Left ventricle myocardium inferior (tissue), 1 donor: ENCODE measurements around the gene GNAI3. TPM values are rescaled to one million over a fixed set of nuclear protein-coding genes. Genes with fewer than 3 reads are reported as not detected.

Experiments
- DNase-seq: peaks from one replicate; pipeline ENCODE4 v3.0.0-alpha.2; 2020
- H3K27ac ChIP-seq: fragments of 200-600 bp; replicated peaks from 2 replicates; pipeline ENCODE4 v1.8.0; 2021
- H3K27me3 ChIP-seq: fragments of 200-600 bp; 2 replicates; pipeline ENCODE4 v1.8.0; 2021; ENCODE audit warnings: low read depth
- H3K36me3 ChIP-seq: fragments of 200-600 bp; 2 replicates; pipeline ENCODE4 v1.8.0; 2021
- H3K4me1 ChIP-seq: fragments of 200-600 bp; 2 replicates; pipeline ENCODE4 v1.8.0; 2021
- H3K4me3 ChIP-seq: fragments of 200-600 bp; 2 replicates; pipeline ENCODE4 v1.8.0; 2021; ENCODE audit warnings: mild to moderate bottlenecking, moderate library complexity
- H3K9me3 ChIP-seq: fragments of 200-600 bp; replicated peaks from 2 replicates; pipeline ENCODE4 v1.8.0; 2021
- intact Hi-C: fragments of 100-400 bp; cut with micrococcal nuclease; formaldehyde crosslinking; loops from one replicate; pipeline ENCODE4 v1.11.0; 2022
- total RNA-seq: library from RNA; stranded (reverse); fragmentation: NEBNext Ultra II Directional; extraction: Animal tissue kit (Norgen Biotek cat#: 25700); gene quantifications from one replicate; pipeline ENCODE4 v1.2.1, GENCODE V29; 2021
- TF ChIP-seq, protein P1 (sequence below): fragments of 200-600 bp; IDR thresholded peaks from 2 replicates; pipeline ENCODE4 v1.8.0; 2021; ENCODE audit warnings: antibody characterized with exemption, mild to moderate bottlenecking, borderline replicate concordance
- donor health status: DM: no; HTN: yes; CAD: no; lungs with severe emphysema.

Gene GNAI3
- total RNA-seq, 1 donor from 2014 or later, result 2.0 TPM

DNA sequence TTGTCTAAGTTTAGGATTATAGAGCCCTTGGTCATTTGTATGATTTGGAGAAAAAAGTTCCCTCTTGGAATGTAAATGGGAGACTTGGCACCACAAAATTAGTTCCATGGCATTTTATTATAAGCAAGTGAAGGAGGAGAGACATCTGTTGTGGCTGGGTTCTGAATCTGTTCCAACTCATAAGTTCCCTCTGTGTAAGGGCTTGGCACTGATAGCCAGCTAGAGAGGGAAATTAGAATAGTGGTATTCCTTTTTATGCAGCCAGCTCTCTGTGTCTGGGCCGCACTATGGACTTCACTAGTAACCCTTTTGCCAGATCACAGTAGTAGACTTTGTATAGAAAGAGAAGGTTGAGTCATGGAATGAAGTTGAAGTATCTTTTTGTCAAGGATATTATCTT is 31.1 kb downstream of the GNAI3 start:
- Histone ChIP-seq H3K36me3 (peaks cover 64% of the 10 kb centered on the region), H3K4me3 (no peak overlapping the region), H3K4me1 (peaks cover 18% of the 10 kb centered on the region), H3K9me3 (no peaks in the 10 kb centered on the region), H3K27me3 (no peaks in the 10 kb centered on the region), H3K27ac (no peak overlapping the region)
- intact Hi-C loops, result no loop called here
- DNase-seq, result no peak
- TF ChIP-seq, protein P1, sequence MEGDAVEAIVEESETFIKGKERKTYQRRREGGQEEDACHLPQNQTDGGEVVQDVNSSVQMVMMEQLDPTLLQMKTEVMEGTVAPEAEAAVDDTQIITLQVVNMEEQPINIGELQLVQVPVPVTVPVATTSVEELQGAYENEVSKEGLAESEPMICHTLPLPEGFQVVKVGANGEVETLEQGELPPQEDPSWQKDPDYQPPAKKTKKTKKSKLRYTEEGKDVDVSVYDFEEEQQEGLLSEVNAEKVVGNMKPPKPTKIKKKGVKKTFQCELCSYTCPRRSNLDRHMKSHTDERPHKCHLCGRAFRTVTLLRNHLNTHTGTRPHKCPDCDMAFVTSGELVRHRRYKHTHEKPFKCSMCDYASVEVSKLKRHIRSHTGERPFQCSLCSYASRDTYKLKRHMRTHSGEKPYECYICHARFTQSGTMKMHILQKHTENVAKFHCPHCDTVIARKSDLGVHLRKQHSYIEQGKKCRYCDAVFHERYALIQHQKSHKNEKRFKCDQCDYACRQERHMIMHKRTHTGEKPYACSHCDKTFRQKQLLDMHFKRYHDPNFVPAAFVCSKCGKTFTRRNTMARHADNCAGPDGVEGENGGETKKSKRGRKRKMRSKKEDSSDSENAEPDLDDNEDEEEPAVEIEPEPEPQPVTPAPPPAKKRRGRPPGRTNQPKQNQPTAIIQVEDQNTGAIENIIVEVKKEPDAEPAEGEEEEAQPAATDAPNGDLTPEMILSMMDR, result no peak

DNA sequence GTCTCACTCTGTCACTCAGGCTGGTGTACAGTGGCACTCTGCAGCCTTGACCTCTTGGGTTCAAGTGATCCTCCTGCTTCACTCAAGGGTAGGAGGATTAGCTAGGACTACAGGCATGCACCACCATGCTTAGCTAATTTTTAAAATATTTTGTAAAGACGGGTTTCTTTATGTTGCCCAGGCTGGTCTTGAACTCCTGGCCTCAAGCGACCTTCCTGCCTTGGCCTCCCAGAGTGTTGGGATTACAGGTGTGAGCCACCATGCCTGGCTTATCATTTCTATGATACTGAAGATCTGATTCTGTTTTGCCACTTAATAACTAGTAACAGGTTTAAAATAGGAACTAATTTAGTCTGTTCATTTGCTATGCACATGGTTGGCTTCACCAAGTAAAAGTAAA is 33.6 kb downstream of the GNAI3 start:
- intact Hi-C loops, result no loop called here
- no peaks in the 10 kb centered on the region for H3K9me3 ChIP-seq
- H3K4me1 ChIP-seq, result peaks cover 18% of the 10 kb centered on the region
- no peak for DNase-seq
- TF ChIP-seq, protein P1, result no peak
- H3K36me3 ChIP-seq, result peaks cover 76% of the 10 kb centered on the region
- H3K27ac ChIP-seq, result no peak overlapping the region
- no peaks in the 10 kb centered on the region for H3K27me3 ChIP-seq
- H3K4me3 ChIP-seq, result no peak overlapping the region

DNA sequence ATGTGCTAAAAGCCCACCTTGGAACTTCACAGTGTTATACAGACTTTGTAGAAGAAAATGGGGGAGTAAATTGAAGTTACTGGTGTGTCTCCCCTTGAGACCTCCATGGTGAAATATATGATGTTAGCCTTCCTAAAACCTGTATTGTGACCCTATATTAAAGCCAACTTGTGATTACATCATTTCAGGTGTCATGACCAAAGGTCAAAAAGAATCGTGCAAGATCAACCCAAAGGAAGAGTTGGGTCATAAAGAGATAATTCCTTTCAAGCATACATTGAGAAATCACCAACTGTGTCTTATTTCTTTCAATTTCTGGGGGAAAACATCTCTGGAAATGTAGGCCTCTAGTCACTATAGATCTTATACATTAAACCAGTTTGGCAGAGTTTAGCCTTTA is 36.4 kb downstream of the GNAI3 start:
- DNase-seq, result no peak
- H3K4me3 ChIP-seq, result no peak overlapping the region
- no peaks in the 10 kb centered on the region for H3K9me3 ChIP-seq
- peaks cover 2% of the 10 kb centered on the region for H3K4me1 ChIP-seq
- H3K27me3 ChIP-seq, result no peaks in the 10 kb centered on the region
- TF ChIP-seq, protein P1, result no peak
- no peak overlapping the region for H3K27ac ChIP-seq
- intact Hi-C loops, result no loop called here
- peaks cover 84% of the 10 kb centered on the region for H3K36me3 ChIP-seq

DNA sequence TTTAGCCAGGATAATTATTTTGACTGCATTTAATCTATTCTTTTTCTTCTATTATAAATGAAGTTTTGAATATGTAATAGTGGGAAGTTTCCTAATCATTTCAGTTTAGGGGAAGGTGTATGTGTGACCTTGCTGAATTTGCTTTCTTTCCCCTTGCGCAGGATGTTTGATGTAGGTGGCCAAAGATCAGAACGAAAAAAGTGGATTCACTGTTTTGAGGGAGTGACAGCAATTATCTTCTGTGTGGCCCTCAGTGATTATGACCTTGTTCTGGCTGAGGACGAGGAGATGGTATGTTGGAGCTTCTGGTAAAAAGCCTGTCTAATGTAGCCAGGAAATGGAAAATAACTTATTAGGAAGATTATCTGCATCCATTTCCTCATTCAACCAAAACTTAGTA is 37.6 kb downstream of the GNAI3 start:
- no peak for DNase-seq
- no peak overlapping the region for H3K4me3 ChIP-seq
- H3K9me3 ChIP-seq, result no peaks in the 10 kb centered on the region
- TF ChIP-seq, protein P1, result no peak
- H3K27ac ChIP-seq, result no peak overlapping the region
- H3K27me3 ChIP-seq, result no peaks in the 10 kb centered on the region
- intact Hi-C loops, result no loop called here
- H3K4me1 ChIP-seq, result no peaks in the 10 kb centered on the region
- peaks cover 85% of the 10 kb centered on the region for H3K36me3 ChIP-seq

DNA sequence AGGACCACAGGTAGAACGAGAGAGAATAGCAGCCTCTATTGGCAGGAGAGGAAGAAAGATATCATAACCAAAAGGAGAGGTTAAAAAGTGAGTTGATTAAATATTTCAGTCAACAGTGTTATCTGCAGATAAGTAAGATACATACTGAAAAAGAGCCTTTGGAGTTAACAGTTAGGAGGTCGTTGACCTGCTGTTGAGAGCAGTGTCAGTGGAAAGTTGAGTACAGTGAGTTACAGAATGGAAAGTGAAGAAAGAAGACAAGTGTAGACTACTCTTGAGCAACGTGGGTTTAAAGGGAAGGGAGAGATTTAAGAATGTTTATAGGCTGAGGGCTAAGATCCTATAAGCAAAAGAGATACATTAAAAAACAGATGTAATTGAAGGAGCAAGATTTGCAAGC is 40.8 kb downstream of the GNAI3 start:
- Histone ChIP-seq H3K27me3 (no peaks in the 10 kb centered on the region), H3K27ac (no peak overlapping the region), H3K36me3 (peaks cover 91% of the 10 kb centered on the region), H3K4me3 (no peak overlapping the region), H3K4me1 (no peaks in the 10 kb centered on the region), H3K9me3 (no peaks in the 10 kb centered on the region)
- intact Hi-C loops, result no loop called here
- TF ChIP-seq, protein P1, result no peak
- no peak for DNase-seq

DNA sequence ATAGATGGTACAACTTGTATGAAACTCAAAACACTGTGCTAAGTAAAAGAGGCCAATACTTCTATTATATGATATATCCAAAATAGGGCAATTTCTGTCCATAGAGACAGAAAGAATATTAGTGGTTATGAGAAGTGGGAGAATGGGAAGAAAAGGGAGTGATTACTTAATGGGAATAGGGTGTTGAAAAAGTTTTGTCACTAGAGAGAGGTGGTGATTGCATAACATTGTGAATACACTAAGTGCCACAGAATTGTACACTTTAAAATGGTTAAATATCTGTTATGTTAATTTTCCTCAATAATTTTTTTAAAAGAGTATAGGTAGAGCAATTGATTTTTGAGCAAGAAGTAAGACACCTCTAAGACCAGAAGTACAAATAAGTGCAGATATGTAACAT is 41.3 kb downstream of the GNAI3 start:
- Histone ChIP-seq H3K4me3 (no peak overlapping the region), H3K9me3 (no peaks in the 10 kb centered on the region)

More for the DNA sequence above, 41.3 kb downstream of the GNAI3 start:
- no peaks in the 10 kb centered on the region for H3K27me3 ChIP-seq
- no peak for DNase-seq
- TF ChIP-seq, protein P1, result no peak
- intact Hi-C loops, result no loop called here
- no peak overlapping the region for H3K27ac ChIP-seq
- peaks cover 87% of the 10 kb centered on the region for H3K36me3 ChIP-seq
- H3K4me1 ChIP-seq, result no peaks in the 10 kb centered on the region
